Endothelial cell of umbilical vein (primary cell): ENCODE measurements around the gene NCOA3.

Experiments used
- CTCF ChIP-seq, 2 donors: IDR thresholded peaks; 1 replicate in 1 of 2; 2 replicates in 1 of 2; pipeline ENCODE4 v1.5.1; 2011; ENCODE audit warnings: low read length in 2 of 2, mild to moderate bottlenecking in 2 of 2, moderate library complexity in 2 of 2, control low read depth in 1 of 2, inconsistent platforms in 1 of 2, low read depth in 1 of 2; ENCODE audit not compliant: insufficient read depth in 1 of 2; ENCODE audit errors: extremely low read depth in 1 of 2
- MAX ChIP-seq: IDR thresholded peaks from 2 replicates; pipeline ENCODE4 v1.6.1; 2011; ENCODE audit not compliant: insufficient read depth, insufficient read length
- POLR2A ChIP-seq: IDR thresholded peaks from 2 replicates; pipeline ENCODE4 v1.6.1; 2012; ENCODE audit warnings: low read depth, mild to moderate bottlenecking, control low read depth, low read length
- POLR2AphosphoS5 ChIP-seq: IDR thresholded peaks from 2 replicates; pipeline ENCODE4 v1.6.1; 2012; ENCODE audit warnings: low read depth, mild to moderate bottlenecking, control low read depth, low read length, moderate library complexity; ENCODE audit not compliant: insufficient read depth

GRCh38 chr20:47545499-47545898, 43.8 kb downstream of the NCOA3 start:
- TF ChIP-seq POLR2AphosphoS5: no peak
- no peak for TF ChIP-seq CTCF (IDR thresholded peaks at IDR 0.05; ENCODE audit: extremely low read depth in 1 of 2, insufficient read depth in 1 of 2, low read depth in 1 of 2, low read length in 2 of 2)
- no peak for TF ChIP-seq MAX
- no peak for TF ChIP-seq POLR2A
